ENCODE measurements around the gene PSME3IP1.
"Not testable (repeated sequence)": the region's sequence is repeated elsewhere in the genome, so short reads cannot be mapped to it uniquely, and the experiment has no call there.

PSME3IP1 gene

DNA sequence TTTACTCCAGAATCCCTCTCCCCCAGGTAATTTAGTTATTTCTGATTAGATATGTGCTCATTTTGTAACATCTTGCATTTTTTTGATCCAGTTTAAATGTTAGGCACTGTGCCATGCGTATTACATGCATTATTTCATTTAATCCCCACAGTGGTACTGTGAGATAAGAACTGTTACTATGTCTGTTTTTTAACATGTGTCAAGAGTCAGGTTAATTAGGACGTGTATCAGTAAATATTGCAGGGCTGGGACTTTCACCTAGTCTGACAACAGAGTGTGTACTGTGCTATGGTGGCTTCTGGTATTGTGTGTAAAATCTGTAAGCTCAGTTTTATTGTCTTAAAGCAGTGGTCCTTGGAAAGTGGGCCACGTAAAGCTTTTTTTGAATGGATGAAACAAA is 10.9 kb upstream of the PSME3IP1 start:
- DNase-seq: no peak

- DNase-seq: no peak
These were observed 10.4 kb upstream of the PSME3IP1 start for GRCh38 chr16:57196286-57196685.

GRCh38 chr16:57194512-57194911 is 8.7 kb upstream of the PSME3IP1 start:
- DNase-seq: no peak

DNA sequence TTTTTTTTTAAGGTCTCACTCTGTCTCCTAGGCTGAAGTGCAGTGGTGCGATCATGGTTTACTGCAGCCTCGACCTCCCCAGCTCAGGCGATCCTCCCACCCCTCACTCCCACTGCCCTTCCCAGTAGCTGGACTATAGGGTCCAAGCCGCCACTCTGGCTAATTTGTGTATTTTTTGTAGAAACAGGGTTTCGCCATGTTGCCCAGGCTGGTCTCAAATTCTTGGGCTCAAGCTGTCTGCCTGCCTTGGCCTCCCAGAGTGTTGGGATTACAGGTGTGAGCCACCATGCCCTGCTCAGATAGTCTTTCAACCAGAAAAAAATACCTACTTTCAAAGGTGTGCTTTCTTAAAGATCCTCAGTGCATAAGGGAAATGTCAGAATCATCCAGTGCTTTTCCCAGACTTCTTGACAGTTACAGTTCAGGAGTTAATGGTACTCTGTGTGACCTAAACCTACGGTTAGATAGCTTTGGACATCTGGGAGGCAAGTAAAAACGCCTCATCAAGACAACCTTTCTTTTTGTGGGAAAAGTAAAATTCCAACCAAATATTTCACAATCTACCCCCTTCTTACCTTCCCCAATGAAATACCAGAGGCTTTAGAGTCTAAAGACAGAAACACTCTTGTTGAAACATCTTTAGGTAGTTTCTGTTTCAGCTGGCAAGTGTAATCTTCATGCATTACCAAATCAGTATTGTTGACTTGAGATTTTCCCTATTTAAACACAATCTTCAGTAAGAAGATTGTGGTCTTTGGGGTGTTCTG is 7.1 kb upstream of the PSME3IP1 start:
- DNase-seq: no peak

GRCh38 chr16:57192146-57192545 is 6.3 kb upstream of the PSME3IP1 start:
- DNase-seq: no peak

- no peak for DNase-seq
These were observed 5.3 kb upstream of the PSME3IP1 start for GRCh38 chr16:57191056-57191571.

DNA sequence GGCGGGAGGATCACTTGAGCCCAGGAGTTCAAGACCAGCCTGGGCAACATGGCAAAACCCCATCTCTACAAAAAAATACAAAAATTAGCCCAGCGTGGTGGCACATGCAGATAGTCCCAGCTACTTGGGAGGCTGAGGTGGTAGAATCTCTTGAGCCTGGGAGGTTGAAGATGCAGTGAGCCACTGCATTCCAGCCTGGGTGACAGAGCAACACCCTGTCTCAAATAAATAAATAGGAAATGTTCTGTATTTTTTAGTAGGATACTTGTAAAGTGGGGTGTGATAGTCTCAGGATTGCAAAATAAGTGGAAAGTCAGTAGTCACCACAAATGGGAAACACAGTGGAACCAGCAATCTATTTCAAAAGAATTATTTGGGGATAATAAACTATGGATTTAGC is 4.3 kb upstream of the PSME3IP1 start:
- no peak for DNase-seq

DNA sequence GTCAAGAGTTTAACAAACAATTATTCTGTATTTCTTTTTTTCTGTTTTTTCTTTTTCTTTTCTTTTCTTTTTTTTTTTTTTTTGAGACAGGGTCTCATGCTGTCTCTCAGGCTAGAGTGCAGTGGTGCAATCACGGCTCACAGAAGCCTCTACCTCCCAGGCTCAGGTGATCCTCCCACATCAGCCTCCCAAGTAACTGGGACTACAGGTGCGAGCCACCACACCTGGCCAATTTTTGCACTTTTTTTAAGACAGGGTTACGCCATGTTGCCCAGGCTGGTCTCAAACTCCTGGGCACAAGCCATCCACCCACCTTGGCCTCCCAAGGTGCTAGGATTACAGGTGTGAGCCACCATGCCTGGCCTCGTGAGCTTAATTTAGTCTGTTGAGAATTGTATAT is 3.7 kb upstream of the PSME3IP1 start:
- not testable (repeated sequence) for DNase-seq

- DNase-seq: no peak
These were observed 2.8 kb upstream of the PSME3IP1 start for GRCh38 chr16:57188711-57189002.

GRCh38 chr16:57187902-57188710 is 2.3 kb upstream of the PSME3IP1 start:
- DNase-seq: not testable (repeated sequence)

- peak; percentile 21 for DNase-seq
These were observed 1.3 kb upstream of the PSME3IP1 start for GRCh38 chr16:57186872-57187854.

GRCh38 chr16:57185446-57185944 is 344 bp downstream of the PSME3IP1 start:
- no peak for DNase-seq

GRCh38 chr16:57184887-57185445 is 873 bp downstream of the PSME3IP1 start:
- DNase-seq: no peak

GRCh38 chr16:57184113-57184512 is 1.7 kb downstream of the PSME3IP1 start:
- DNase-seq: no peak

DNA sequence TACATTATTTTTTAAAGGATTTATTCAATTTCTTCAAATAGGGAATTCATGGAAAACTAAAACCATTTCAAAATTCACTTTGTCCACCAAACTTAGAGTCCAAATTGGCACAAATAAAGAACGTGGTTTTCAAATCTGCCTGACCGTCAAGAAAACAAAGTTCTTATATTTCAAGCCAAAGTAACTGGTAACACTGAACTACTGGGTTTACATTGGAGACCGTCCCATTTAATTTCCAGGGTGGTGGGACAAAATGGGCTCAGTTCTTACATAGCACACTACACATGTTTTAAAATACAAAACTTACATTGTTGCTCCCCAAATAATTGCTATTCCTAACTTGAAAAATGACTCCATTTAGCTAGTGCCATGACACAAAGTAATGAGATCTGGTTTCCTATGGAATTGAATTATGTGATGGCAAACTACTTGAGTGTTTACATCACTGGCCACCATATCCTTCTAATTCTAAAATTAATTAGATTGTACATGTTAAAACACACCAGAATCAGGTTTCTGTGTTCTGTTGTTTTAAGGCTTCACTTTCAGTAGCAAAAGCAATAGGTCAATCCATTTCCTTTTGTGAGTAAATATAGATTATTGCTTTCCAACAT is 6.5 kb downstream of the PSME3IP1 start:
- no peak for DNase-seq

DNA sequence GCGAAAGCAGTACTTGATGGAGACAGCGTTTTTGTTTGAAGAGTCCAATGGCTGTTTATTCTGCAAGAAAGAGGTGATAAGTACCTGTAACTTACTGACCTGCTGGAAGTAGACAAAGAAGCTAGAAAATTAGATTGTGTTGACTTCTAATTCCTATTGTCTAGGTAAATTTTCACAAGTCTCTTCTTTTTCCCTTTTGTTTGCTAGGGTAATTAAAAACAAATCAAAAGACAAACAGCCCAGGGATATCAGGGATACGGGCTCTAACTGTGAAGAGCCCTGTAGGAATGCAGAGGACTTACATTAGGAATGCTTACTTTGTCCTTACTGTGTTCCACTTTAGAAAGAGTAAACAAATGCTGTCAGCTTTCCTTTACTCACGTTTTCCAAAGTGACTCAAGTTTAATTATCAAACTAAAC is 7.0 kb downstream of the PSME3IP1 start:
- no peak for DNase-seq

DNA sequence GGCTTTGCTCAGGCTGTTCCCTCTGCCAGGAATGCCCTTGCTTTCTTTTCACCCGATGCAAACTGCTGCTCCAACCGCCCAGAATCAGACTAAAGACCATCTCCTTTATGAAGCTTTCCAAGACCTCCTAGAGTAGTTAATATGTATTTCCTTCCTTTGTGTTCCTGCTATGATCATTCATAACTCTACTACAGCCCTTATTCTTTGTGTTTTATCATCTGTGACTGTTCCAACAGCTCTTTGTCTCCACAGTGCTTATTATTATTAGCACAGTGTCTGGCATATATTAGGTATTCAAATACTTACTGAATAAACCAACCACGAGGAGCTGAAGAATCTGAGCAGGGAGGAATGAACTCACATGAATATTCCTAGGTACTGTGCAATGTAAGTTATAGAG is 7.6 kb downstream of the PSME3IP1 start:
- DNase-seq: no peak

GRCh38 chr16:57175896-57176295 is 9.9 kb downstream of the PSME3IP1 start:
- DNase-seq: no peak

DNA sequence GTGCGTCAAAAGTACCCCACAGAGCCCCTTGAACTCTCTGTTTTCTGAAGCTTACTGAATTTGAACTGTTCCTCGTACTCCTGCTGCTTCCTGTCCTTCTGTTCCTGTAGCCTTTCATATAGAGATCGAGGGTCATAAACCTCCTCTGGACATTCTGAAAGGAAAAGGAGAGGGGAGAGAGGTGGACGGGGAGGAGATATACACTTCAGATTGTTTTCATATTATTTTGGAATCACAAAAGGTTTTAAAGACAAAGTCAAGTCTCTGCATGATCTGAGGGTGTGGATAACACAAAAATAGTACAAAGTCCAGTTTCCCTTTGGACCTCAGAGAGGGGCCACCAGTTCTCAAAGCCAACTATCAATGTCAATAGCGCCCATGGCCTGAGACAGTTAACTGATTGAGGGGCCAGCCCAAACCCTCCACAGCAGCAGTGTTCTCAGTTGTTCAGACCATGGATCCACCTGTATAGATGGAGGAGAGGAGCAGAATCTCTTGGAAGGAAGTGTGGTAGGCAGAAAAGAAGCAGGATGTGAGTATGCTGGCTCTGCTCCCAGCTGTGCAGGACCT is 13.0 kb downstream of the PSME3IP1 start:
- no peak for DNase-seq

DNA sequence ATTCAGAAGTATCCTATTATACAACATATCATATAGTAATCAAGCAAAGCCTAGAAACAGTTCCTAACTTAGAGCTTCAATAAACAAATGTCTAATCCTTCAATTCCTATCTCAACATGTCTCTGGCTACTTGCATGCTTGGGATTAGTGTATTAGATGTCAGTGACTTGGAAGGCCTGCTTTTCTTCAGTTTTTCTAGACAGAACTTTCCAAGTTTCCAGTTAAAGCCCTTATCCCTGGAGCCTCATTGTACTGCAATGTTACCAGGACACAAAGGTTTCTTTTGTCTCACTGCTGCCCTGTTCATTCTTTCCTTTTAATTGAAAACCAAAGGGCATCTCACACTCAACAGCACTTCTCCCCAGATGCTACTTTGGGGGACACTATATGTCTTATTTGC is 16.5 kb downstream of the PSME3IP1 start:
- DNase-seq: no peak

DNA sequence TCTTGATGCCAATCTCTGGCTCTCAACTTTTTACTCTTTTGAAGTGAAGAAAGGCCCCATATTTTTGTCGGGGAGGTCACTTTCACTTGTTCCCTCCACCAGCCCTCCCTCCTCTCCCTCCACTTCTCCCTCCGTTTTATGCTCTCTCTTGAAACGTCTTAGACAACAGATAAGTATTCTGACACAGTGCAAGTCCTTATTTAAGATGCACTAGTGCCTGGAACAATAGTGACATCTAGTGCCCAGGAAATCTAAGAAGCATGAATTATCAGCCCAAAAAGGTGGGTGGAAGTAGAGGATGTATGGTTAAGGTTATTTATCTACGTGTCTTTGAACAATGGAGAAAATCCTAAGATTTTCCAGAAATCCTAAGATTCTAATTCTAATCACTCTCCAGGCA is 17.9 kb downstream of the PSME3IP1 start:
- peak; percentile 26 for DNase-seq

DNA sequence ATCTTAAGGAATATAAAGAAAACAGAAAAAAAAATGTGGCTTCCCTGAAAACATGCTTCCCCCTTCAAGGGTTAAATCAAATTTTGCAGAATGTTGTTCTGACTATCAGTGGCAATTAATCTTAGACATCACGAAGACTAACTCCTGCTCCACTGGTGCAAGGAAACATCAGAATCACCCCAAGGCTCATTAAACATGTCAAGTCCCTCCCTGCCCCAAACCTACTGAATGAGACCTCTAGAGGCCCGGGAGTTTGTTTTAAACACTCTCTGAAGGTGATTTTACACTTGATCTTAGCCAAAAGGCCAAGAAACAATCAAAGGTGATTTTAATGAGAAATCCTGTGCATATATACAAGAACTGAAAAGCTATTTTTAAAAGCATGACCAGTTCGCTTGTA is 18.3 kb downstream of the PSME3IP1 start:
- DNase-seq: no peak
